GM21723 (cell line): ENCODE results near the gene NPEPPS.
"Not testable (repeated sequence)": the region's sequence is repeated elsewhere in the genome, so short reads cannot be mapped to it uniquely, and the experiment has no call there.

ENCODE experiments used
- ATAC-seq: cut with Tn5 transposase; IDR thresholded peaks from one replicate; pipeline ENCODE4 v1.9.1; 2021; ENCODE audit warnings: mild to moderate bottlenecking, moderate library complexity; ENCODE audit not compliant: unreplicated experiment

The NPEPPS gene

GRCh38 chr17:47561698-47562405 is 30.9 kb downstream of the NPEPPS start:
- not testable (repeated sequence) for ATAC-seq

- not testable (repeated sequence) for ATAC-seq
These were observed 31.4 kb downstream of the NPEPPS start for GRCh38 chr17:47562406-47562705.

GRCh38 chr17:47567261-47567660 is 36.4 kb downstream of the NPEPPS start:
- not testable (repeated sequence) for ATAC-seq

GRCh38 chr17:47572561-47572960 is 41.7 kb downstream of the NPEPPS start:
- ATAC-seq: not testable (repeated sequence)

- not testable (repeated sequence) for ATAC-seq
These were observed 51.5 kb downstream of the NPEPPS start for GRCh38 chr17:47582416-47582815.

- ATAC-seq: not testable (repeated sequence)
These were observed 55.6 kb downstream of the NPEPPS start for GRCh38 chr17:47586378-47587055.

GRCh38 chr17:47593522-47593921 is 62.6 kb downstream of the NPEPPS start:
- not testable (repeated sequence) for ATAC-seq

- no peak for ATAC-seq
These were observed 73.1 kb downstream of the NPEPPS start for GRCh38 chr17:47603830-47604597.

- ATAC-seq: no peak
These were observed 73.7 kb downstream of the NPEPPS start for GRCh38 chr17:47604598-47604927.

GRCh38 chr17:47605011-47605410 is 74.1 kb downstream of the NPEPPS start:
- no peak for ATAC-seq

- no peak for ATAC-seq
These were observed 76.6 kb downstream of the NPEPPS start for GRCh38 chr17:47607481-47607880.

- no peak for ATAC-seq
These were observed 80.8 kb downstream of the NPEPPS start for GRCh38 chr17:47611372-47612350.

GRCh38 chr17:47615766-47616424 is 85.0 kb downstream of the NPEPPS start:
- ATAC-seq: no peak

- no peak for ATAC-seq
These were observed 87.5 kb downstream of the NPEPPS start for GRCh38 chr17:47618410-47618809.

- ATAC-seq: no peak
These were observed 89.8 kb downstream of the NPEPPS start for GRCh38 chr17:47620503-47621245.

GRCh38 chr17:47621293-47622179 is 90.6 kb downstream of the NPEPPS start:
- ATAC-seq: no peak

- ATAC-seq: no peak
These were observed 91.3 kb downstream of the NPEPPS start for GRCh38 chr17:47622180-47622549.

- no peak for ATAC-seq
These were observed 93.8 kb downstream of the NPEPPS start for GRCh38 chr17:47624727-47625068.
